ENCODE data around the gene TNRC6C.

The TNRC6C gene

DNA sequence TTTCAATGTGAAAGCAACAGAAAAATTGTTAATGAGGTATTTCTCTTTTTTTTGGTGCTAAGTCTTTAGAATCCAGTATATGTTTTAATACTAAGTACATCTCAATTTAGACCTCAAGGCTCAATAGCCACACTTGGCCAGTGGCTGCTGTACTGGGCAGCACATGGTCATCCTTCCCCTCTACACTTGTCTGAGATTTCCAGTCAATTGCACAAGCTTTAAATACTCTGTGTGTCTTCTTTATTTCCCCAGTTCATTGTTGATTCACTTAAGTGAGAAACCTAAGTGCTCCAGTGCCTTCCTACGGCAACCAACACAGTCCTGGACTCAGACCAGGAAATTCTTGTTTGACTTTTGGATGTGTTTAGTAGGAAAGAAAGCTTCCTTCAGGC is 62.2 kb downstream of the TNRC6C start:
- H3K36me3 ChIP-seq (ENCODE audit: control insufficient read depth, insufficient read depth, low read length, severe bottlenecking): no peaks in the 10 kb centered on the region
- H3K9ac ChIP-seq (ENCODE audit: low read length): no peak overlapping the region
- no peaks in the 10 kb centered on the region for H3K27me3 ChIP-seq (replicated peaks; ENCODE audit: control insufficient read depth, insufficient read depth, low read length)
- H3K4me3 ChIP-seq (ENCODE audit: low read length): no peak overlapping the region
- no peaks in the 10 kb centered on the region for H3K9me3 ChIP-seq (ENCODE audit: control insufficient read depth, low read length)
- H3K4me1 ChIP-seq (ENCODE audit: control insufficient read depth, insufficient read depth, low read length): peaks cover 25% of the 10 kb centered on the region
- DNase-seq (ENCODE audit: low read depth): no peak

DNA sequence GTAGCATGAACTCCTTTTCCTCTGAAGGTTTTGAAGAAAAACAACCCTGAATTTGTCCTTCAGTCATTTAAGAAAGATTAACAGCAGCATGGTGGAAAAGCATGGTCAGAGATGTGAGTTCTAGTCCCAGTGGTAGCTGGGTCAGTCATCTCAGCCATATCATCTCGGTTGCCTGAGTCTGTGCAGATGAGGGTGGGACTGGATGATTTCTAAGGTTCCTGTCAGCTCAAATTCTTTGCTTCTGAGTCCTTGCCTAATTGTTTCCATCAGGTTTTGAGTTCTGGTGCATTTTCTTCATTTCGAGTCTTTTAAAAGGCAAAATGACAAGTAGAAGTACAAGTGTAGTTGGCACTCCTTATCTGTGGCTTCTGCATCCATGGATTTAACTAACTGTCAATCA is 63.9 kb downstream of the TNRC6C start:
- H3K4me3 ChIP-seq (ENCODE audit: low read length): no peak overlapping the region
- no peaks in the 10 kb centered on the region for H3K9me3 ChIP-seq (ENCODE audit: control insufficient read depth, low read length)
- H3K9ac ChIP-seq (ENCODE audit: low read length): no peak overlapping the region
- peaks cover 33% of the 10 kb centered on the region for H3K4me1 ChIP-seq (ENCODE audit: control insufficient read depth, insufficient read depth, low read length)
- peak; percentile 78 for DNase-seq (ENCODE audit: low read depth)
- H3K36me3 ChIP-seq (ENCODE audit: control insufficient read depth, insufficient read depth, low read length, severe bottlenecking): no peaks in the 10 kb centered on the region
- no peaks in the 10 kb centered on the region for H3K27me3 ChIP-seq (replicated peaks; ENCODE audit: control insufficient read depth, insufficient read depth, low read length)

GRCh38 chr17:78023042-78023441 is 64.5 kb downstream of the TNRC6C start:
- no peaks in the 10 kb centered on the region for H3K36me3 ChIP-seq (ENCODE audit: control insufficient read depth, insufficient read depth, low read length, severe bottlenecking)
- H3K27me3 ChIP-seq (replicated peaks; ENCODE audit: control insufficient read depth, insufficient read depth, low read length): no peaks in the 10 kb centered on the region
- no peaks in the 10 kb centered on the region for H3K9me3 ChIP-seq (ENCODE audit: control insufficient read depth, low read length)
- no peak overlapping the region for H3K4me3 ChIP-seq (ENCODE audit: low read length)
- no peak for DNase-seq (ENCODE audit: low read depth)
- H3K4me1 ChIP-seq (ENCODE audit: control insufficient read depth, insufficient read depth, low read length): peaks cover 33% of the 10 kb centered on the region
- H3K9ac ChIP-seq (ENCODE audit: low read length): no peak overlapping the region

DNA sequence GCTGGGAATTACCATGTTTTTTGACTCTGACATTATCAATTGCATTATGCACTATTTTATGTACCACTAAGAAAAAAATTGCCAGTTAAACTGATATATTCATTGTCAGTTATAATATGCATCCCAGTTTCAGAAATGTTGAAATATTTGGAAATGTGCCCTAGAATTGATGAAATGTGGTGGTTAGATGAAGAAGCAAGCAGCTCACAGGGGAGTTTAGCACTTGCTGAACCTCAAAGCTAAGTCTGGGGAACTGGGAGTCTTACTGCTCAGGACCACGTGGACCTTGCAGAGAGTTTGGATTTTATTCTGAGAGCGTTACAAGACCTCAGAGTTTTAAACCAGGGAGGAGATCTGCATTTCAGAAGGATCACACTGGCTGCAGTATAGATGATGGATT is 67.9 kb downstream of the TNRC6C start:
- Histone ChIP-seq H3K9ac (ENCODE audit: low read length) (no peak overlapping the region), H3K9me3 (ENCODE audit: control insufficient read depth, low read length) (no peaks in the 10 kb centered on the region), H3K4me3 (ENCODE audit: low read length) (no peak overlapping the region), H3K27me3 (replicated peaks; ENCODE audit: control insufficient read depth, insufficient read depth, low read length) (no peaks in the 10 kb centered on the region), H3K36me3 (ENCODE audit: control insufficient read depth, insufficient read depth, low read length, severe bottlenecking) (no peaks in the 10 kb centered on the region), H3K4me1 (ENCODE audit: control insufficient read depth, insufficient read depth, low read length) (peaks cover 15% of the 10 kb centered on the region)
- DNase-seq (ENCODE audit: low read depth): no peak

DNA sequence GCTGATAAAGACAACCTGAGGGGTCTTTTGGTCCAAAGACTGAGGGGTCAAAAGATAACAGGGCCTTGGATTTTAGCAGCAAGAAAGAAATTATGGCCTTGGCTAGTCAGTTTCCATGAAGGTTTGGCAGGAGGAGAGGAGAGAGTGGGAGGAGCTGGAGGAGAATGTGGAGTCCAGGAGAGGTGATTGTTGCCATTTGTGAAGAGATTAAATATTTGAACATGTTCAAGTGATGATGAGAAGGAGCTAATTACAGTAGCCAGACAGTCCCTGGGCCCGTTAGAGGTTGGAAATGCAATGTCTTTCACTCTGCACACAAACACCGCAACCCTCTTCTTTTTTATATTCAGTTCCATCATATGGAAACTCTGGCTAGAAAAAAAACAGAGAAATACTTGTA is 68.6 kb downstream of the TNRC6C start:
- no peaks in the 10 kb centered on the region for H3K9me3 ChIP-seq (ENCODE audit: control insufficient read depth, low read length)
- no peaks in the 10 kb centered on the region for H3K36me3 ChIP-seq (ENCODE audit: control insufficient read depth, insufficient read depth, low read length, severe bottlenecking)
- H3K4me3 ChIP-seq (ENCODE audit: low read length): no peak overlapping the region
- DNase-seq (ENCODE audit: low read depth): no peak
- no peak overlapping the region for H3K9ac ChIP-seq (ENCODE audit: low read length)
- no peaks in the 10 kb centered on the region for H3K27me3 ChIP-seq (replicated peaks; ENCODE audit: control insufficient read depth, insufficient read depth, low read length)
- peaks cover 22% of the 10 kb centered on the region for H3K4me1 ChIP-seq (ENCODE audit: control insufficient read depth, insufficient read depth, low read length)

DNA sequence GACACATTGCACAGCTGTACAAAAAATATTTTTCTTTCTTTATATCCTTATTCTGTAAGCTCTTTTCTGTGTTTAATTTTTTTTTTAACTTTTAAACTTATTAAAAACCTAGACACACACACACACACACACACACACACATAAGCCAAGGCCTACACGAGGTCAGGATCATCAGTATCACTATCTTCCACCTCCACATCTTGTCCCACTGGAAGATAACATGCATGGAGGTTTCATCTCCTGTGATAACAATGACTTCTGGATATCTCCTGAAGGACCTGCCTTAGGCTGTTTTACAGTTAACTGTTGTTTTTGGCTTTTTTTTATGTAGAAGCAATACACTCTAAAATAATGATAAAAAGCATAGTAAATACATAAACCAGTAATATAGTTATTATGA is 71.2 kb downstream of the TNRC6C start:
- Histone ChIP-seq H3K36me3 (ENCODE audit: control insufficient read depth, insufficient read depth, low read length, severe bottlenecking) (no peaks in the 10 kb centered on the region), H3K9me3 (ENCODE audit: control insufficient read depth, low read length) (no peaks in the 10 kb centered on the region), H3K4me3 (ENCODE audit: low read length) (no peak overlapping the region), H3K4me1 (ENCODE audit: control insufficient read depth, insufficient read depth, low read length) (peaks cover 29% of the 10 kb centered on the region), H3K9ac (ENCODE audit: low read length) (no peak overlapping the region), H3K27me3 (replicated peaks; ENCODE audit: control insufficient read depth, insufficient read depth, low read length) (no peaks in the 10 kb centered on the region)
- DNase-seq (ENCODE audit: low read depth): no peak

- Histone ChIP-seq H3K4me3 (ENCODE audit: low read length) (no peak overlapping the region), H3K9ac (ENCODE audit: low read length) (peak overlapping the region; percentile 2), H3K4me1 (ENCODE audit: control insufficient read depth, insufficient read depth, low read length) (peaks cover 29% of the 10 kb centered on the region), H3K36me3 (ENCODE audit: control insufficient read depth, insufficient read depth, low read length, severe bottlenecking) (no peaks in the 10 kb centered on the region), H3K27me3 (replicated peaks; ENCODE audit: control insufficient read depth, insufficient read depth, low read length) (no peaks in the 10 kb centered on the region), H3K9me3 (ENCODE audit: control insufficient read depth, low read length) (no peaks in the 10 kb centered on the region)
- DNase-seq (ENCODE audit: low read depth): no peak
These were observed 72.9 kb downstream of the TNRC6C start for GRCh38 chr17:78031435-78031834.

GRCh38 chr17:78032166-78032565 is 73.7 kb downstream of the TNRC6C start:
- peak overlapping the region; percentile 2 for H3K9ac ChIP-seq (ENCODE audit: low read length)
- peak; percentile 75 for DNase-seq (ENCODE audit: low read depth)
- no peaks in the 10 kb centered on the region for H3K9me3 ChIP-seq (ENCODE audit: control insufficient read depth, low read length)
- H3K4me1 ChIP-seq (ENCODE audit: control insufficient read depth, insufficient read depth, low read length): peaks cover 26% of the 10 kb centered on the region
- H3K36me3 ChIP-seq (ENCODE audit: control insufficient read depth, insufficient read depth, low read length, severe bottlenecking): no peaks in the 10 kb centered on the region
- peak overlapping the region; percentile 16 for H3K4me3 ChIP-seq (ENCODE audit: low read length)
- H3K27me3 ChIP-seq (replicated peaks; ENCODE audit: control insufficient read depth, insufficient read depth, low read length): no peaks in the 10 kb centered on the region

- no peaks in the 10 kb centered on the region for H3K27me3 ChIP-seq (replicated peaks; ENCODE audit: control insufficient read depth, insufficient read depth, low read length)
- H3K9me3 ChIP-seq (ENCODE audit: control insufficient read depth, low read length): no peaks in the 10 kb centered on the region
- no peak for DNase-seq (ENCODE audit: low read depth)
- H3K36me3 ChIP-seq (ENCODE audit: control insufficient read depth, insufficient read depth, low read length, severe bottlenecking): no peaks in the 10 kb centered on the region
- no peak overlapping the region for H3K9ac ChIP-seq (ENCODE audit: low read length)
- H3K4me1 ChIP-seq (ENCODE audit: control insufficient read depth, insufficient read depth, low read length): peaks cover 26% of the 10 kb centered on the region
- H3K4me3 ChIP-seq (ENCODE audit: low read length): no peak overlapping the region
These were observed 76.1 kb downstream of the TNRC6C start for GRCh38 chr17:78034429-78035091.

- peaks cover 33% of the 10 kb centered on the region for H3K4me1 ChIP-seq (ENCODE audit: control insufficient read depth, insufficient read depth, low read length)
- no peaks in the 10 kb centered on the region for H3K9me3 ChIP-seq (ENCODE audit: control insufficient read depth, low read length)
- DNase-seq (ENCODE audit: low read depth): no peak
- no peaks in the 10 kb centered on the region for H3K36me3 ChIP-seq (ENCODE audit: control insufficient read depth, insufficient read depth, low read length, severe bottlenecking)
- no peak overlapping the region for H3K4me3 ChIP-seq (ENCODE audit: low read length)
- H3K9ac ChIP-seq (ENCODE audit: low read length): no peak overlapping the region
- H3K27me3 ChIP-seq (replicated peaks; ENCODE audit: control insufficient read depth, insufficient read depth, low read length): no peaks in the 10 kb centered on the region
These were observed 78.8 kb downstream of the TNRC6C start for GRCh38 chr17:78037280-78037679.

DNA sequence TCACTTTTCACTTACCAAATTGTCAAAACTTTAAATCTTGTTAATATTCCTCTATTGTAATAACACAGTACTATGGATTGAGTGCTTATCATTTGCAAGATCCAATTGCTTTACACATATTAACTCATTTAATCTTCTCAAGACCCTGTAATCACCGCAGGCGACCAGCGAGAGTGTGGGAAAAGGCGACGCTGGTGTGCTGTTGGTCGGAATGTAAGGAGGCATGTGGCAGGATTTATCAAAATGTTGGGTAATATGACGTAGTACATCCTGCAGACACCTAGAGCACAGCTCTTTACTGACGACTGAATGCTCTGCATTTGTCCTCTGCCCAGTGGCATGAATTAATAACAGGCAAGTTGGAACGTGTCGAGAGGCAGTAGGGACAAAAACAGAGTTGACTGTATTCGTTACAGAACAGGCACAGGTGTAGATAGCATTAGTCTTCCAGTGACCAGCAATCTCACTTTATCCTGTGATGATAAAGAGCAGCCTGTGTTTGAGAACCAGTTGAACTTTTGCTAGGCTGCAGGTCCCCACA is 80.3 kb downstream of the TNRC6C start:
- Histone ChIP-seq H3K4me3 (ENCODE audit: low read length) (no peak overlapping the region), H3K36me3 (ENCODE audit: control insufficient read depth, insufficient read depth, low read length, severe bottlenecking) (no peaks in the 10 kb centered on the region), H3K27me3 (replicated peaks; ENCODE audit: control insufficient read depth, insufficient read depth, low read length) (no peaks in the 10 kb centered on the region), H3K9ac (ENCODE audit: low read length) (no peak overlapping the region), H3K4me1 (ENCODE audit: control insufficient read depth, insufficient read depth, low read length) (peaks cover 23% of the 10 kb centered on the region), H3K9me3 (ENCODE audit: control insufficient read depth, low read length) (no peaks in the 10 kb centered on the region)
- DNase-seq (ENCODE audit: low read depth): no peak

DNA sequence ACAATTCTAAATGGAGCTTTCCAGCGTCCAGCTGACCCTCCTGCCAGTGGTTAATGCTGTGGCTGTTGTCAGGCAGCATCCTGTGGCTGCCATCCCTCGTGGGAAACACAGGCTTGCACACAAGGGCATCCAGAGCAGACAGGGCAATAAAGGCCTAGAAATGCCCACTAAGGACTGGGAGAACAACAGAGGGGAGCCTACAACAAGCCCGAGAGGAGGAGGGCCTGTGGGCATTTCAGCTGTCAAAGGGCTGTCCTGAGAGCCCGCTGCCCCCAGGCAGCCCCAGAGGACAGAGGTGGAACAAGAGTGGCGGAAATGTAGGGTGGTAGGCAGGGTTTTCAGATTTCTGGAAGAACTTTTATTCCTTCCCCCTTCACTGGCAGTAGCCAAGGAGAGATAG is 81.1 kb downstream of the TNRC6C start:
- DNase-seq (ENCODE audit: low read depth): no peak
- H3K36me3 ChIP-seq (ENCODE audit: control insufficient read depth, insufficient read depth, low read length, severe bottlenecking): no peaks in the 10 kb centered on the region
- H3K9me3 ChIP-seq (ENCODE audit: control insufficient read depth, low read length): no peaks in the 10 kb centered on the region
- no peak overlapping the region for H3K9ac ChIP-seq (ENCODE audit: low read length)
- H3K4me3 ChIP-seq (ENCODE audit: low read length): no peak overlapping the region
- H3K4me1 ChIP-seq (ENCODE audit: control insufficient read depth, insufficient read depth, low read length): peaks cover 23% of the 10 kb centered on the region
- H3K27me3 ChIP-seq (replicated peaks; ENCODE audit: control insufficient read depth, insufficient read depth, low read length): no peaks in the 10 kb centered on the region

All from adipocyte (in vitro differentiated cells).